ENCODE results near the gene ABCA1. TPM values are rescaled to one million over a fixed set of nuclear protein-coding genes. Genes with fewer than 3 reads are reported as not detected.

Gene ABCA1
- total RNA-seq, 2 experiments from 2014 or later: 4.5 to 5.2 TPM

- intact Hi-C loops (cut with DNase I, micrococcal nuclease): loop anchor here in 1 of 2 experiments (10.0 kb wide), 2 partner anchors 64 to 186 kb away; no protein-coding TSS in a partner anchor
- ChIA-PET CTCF (interaction anchor here (0.7 kb wide), 1 partner anchor 301 kb away, joined by 3 read pairs; no protein-coding TSS in a partner anchor), POLR2A (interaction anchor here (0.6 kb wide), 2 partner anchors 59 to 78 kb away, joined by 3 to 4 read pairs; partner anchors contain the start of gene ABCA1)
- H3K27me3 Mint-ChIP-seq: no peaks in the 10 kb centered on the region
- no peak for ATAC-seq
- H3K4me3 Mint-ChIP-seq: no peak overlapping the region
- no peak for DNase-seq
- no peak overlapping the region for H3K27ac Mint-ChIP-seq
- H3K36me3 Mint-ChIP-seq (ENCODE audit: low read depth): no peaks in the 10 kb centered on the region
- H3K9me3 Mint-ChIP-seq (ENCODE audit: low read depth): no peaks in the 10 kb centered on the region
- peaks cover 7% of the 10 kb centered on the region for H3K4me1 Mint-ChIP-seq
These were observed 59.1 kb downstream of the ABCA1 start for GRCh38 chr9:104868687-104869404.

- CTCF ChIA-PET: interaction anchor here (0.7 kb wide), 1 partner anchor 302 kb away, joined by 3 read pairs; no protein-coding TSS in a partner anchor
- intact Hi-C loops (cut with DNase I, micrococcal nuclease): loop anchor here in 1 of 2 experiments (10.0 kb wide), 2 partner anchors 63 to 187 kb away; no protein-coding TSS in a partner anchor
- H3K4me3 Mint-ChIP-seq: no peak overlapping the region
- no peaks in the 10 kb centered on the region for H3K36me3 Mint-ChIP-seq (ENCODE audit: low read depth)
- POLR2A ChIA-PET: no interaction called here
- ATAC-seq (no peak), DNase-seq (no peak)
- no peaks in the 10 kb centered on the region for H3K9me3 Mint-ChIP-seq (ENCODE audit: low read depth)
- H3K4me1 Mint-ChIP-seq: peaks cover 9% of the 10 kb centered on the region
- H3K27ac Mint-ChIP-seq: no peak overlapping the region
- no peaks in the 10 kb centered on the region for H3K27me3 Mint-ChIP-seq
These were observed 59.7 kb downstream of the ABCA1 start for GRCh38 chr9:104868303-104868686.

- Mint-ChIP-seq H3K4me1 (peaks cover 9% of the 10 kb centered on the region), H3K9me3 (ENCODE audit: low read depth) (no peaks in the 10 kb centered on the region), H3K4me3 (no peak overlapping the region), H3K27me3 (no peaks in the 10 kb centered on the region), H3K36me3 (ENCODE audit: low read depth) (no peaks in the 10 kb centered on the region), H3K27ac (no peak overlapping the region)
- no peak for ATAC-seq
- CTCF ChIA-PET: no interaction called here
- intact Hi-C loops (cut with DNase I, micrococcal nuclease): loop anchor here in 1 of 2 experiments (10.0 kb wide), 2 partner anchors 61 to 189 kb away; no protein-coding TSS in a partner anchor
- no peak for DNase-seq
- POLR2A ChIA-PET: no interaction called here
These were observed 61.8 kb downstream of the ABCA1 start for GRCh38 chr9:104866191-104866590.

- ChIA-PET CTCF (interaction anchor here (0.7 to 1.9 kb wide), 5 partner anchors 10 to 667 kb away, joined by 3 to 7 read pairs (median 3); no protein-coding TSS in a partner anchor), POLR2A (interaction anchor here (0.6 kb wide), 1 partner anchor 319 kb away, joined by 3 read pairs; no protein-coding TSS in a partner anchor)
- intact Hi-C loops (cut with DNase I, micrococcal nuclease): loop anchor here in 1 of 2 experiments (10.0 kb wide), 2 partner anchors 60 to 190 kb away; no protein-coding TSS in a partner anchor
- DNase-seq (no peak), ATAC-seq (no peak)
- peaks cover 9% of the 10 kb centered on the region for H3K4me1 Mint-ChIP-seq
- no peaks in the 10 kb centered on the region for H3K36me3 Mint-ChIP-seq (ENCODE audit: low read depth)
- H3K4me3 Mint-ChIP-seq: no peak overlapping the region
- no peaks in the 10 kb centered on the region for H3K9me3 Mint-ChIP-seq (ENCODE audit: low read depth)
- no peak overlapping the region for H3K27ac Mint-ChIP-seq
- no peaks in the 10 kb centered on the region for H3K27me3 Mint-ChIP-seq
These were observed 63.3 kb downstream of the ABCA1 start for GRCh38 chr9:104864675-104865104.

- ATAC-seq (peak; percentile 94), DNase-seq (peak; percentile 62)
- H3K9me3 Mint-ChIP-seq (ENCODE audit: low read depth): no peaks in the 10 kb centered on the region
- no peaks in the 10 kb centered on the region for H3K27me3 Mint-ChIP-seq
- H3K4me1 Mint-ChIP-seq: peaks cover 7% of the 10 kb centered on the region
- H3K4me3 Mint-ChIP-seq: no peak overlapping the region
- H3K27ac Mint-ChIP-seq: no peak overlapping the region
- intact Hi-C loops (cut with DNase I, micrococcal nuclease): loop anchor here (1.0 to 10.0 kb wide), 5 partner anchors 59 to 552 kb away; no protein-coding TSS in a partner anchor
- no peaks in the 10 kb centered on the region for H3K36me3 Mint-ChIP-seq (ENCODE audit: low read depth)
- ChIA-PET POLR2A (interaction anchor here (1.2 kb wide), 1 partner anchor 63 kb away, joined by 3 read pairs; no protein-coding TSS in a partner anchor), CTCF (interaction anchor here (0.5 to 1.9 kb wide), 34 partner anchors 9 to 559 kb away, joined by 3 to 7 read pairs (median 3); partner anchors contain the start of gene ABCA1)
These were observed 64.6 kb downstream of the ABCA1 start for GRCh38 chr9:104863180-104863883.

- Mint-ChIP-seq H3K9me3 (ENCODE audit: low read depth) (no peaks in the 10 kb centered on the region), H3K27ac (no peak overlapping the region), H3K4me3 (no peak overlapping the region), H3K36me3 (ENCODE audit: low read depth) (no peaks in the 10 kb centered on the region), H3K27me3 (no peaks in the 10 kb centered on the region), H3K4me1 (peaks cover 7% of the 10 kb centered on the region)
- ATAC-seq (no peak), DNase-seq (no peak)
- ChIA-PET CTCF (interaction anchor here (0.9 kb wide), 1 partner anchor 66 kb away, joined by 3 read pairs; no protein-coding TSS in a partner anchor), POLR2A (interaction anchor here (0.6 kb wide), 1 partner anchor 155 kb away, joined by 4 read pairs; no protein-coding TSS in a partner anchor)
- intact Hi-C loops (cut with DNase I, micrococcal nuclease): loop anchor here in 1 of 2 experiments (10.0 kb wide), 2 partner anchors 57 to 193 kb away; no protein-coding TSS in a partner anchor
These were observed 66.6 kb downstream of the ABCA1 start for GRCh38 chr9:104861397-104861796.

- H3K36me3 Mint-ChIP-seq (ENCODE audit: low read depth): peaks cover 5% of the 10 kb centered on the region
- H3K9me3 Mint-ChIP-seq (ENCODE audit: low read depth): no peaks in the 10 kb centered on the region
- H3K4me3 Mint-ChIP-seq: no peak overlapping the region
- H3K27me3 Mint-ChIP-seq: no peaks in the 10 kb centered on the region
- no peak for DNase-seq
- CTCF ChIA-PET: interaction anchor here (0.6 to 1.1 kb wide), 2 partner anchors 134 to 748 kb away, joined by 4 read pairs; no protein-coding TSS in a partner anchor
- POLR2A ChIA-PET: no interaction called here
- H3K27ac Mint-ChIP-seq: no peak overlapping the region
- intact Hi-C loops (cut with DNase I, micrococcal nuclease): loop anchor here in 1 of 2 experiments (10.0 kb wide), 2 partner anchors 55 to 195 kb away; no protein-coding TSS in a partner anchor
- peaks cover 7% of the 10 kb centered on the region for H3K4me1 Mint-ChIP-seq
- no peak for ATAC-seq
These were observed 67.7 kb downstream of the ABCA1 start for GRCh38 chr9:104860263-104860662.

- intact Hi-C loops (cut with DNase I, micrococcal nuclease): no loop called here
These were observed 69.1 kb downstream of the ABCA1 start for GRCh38 chr9:104858846-104859245.

GRCh38 chr9:104858271-104858670 lies 69.7 kb downstream of the ABCA1 start:
- ChIA-PET POLR2A (no interaction called here), CTCF (interaction anchor here (0.6 to 1.1 kb wide), 2 partner anchors 38 to 64 kb away, joined by 3 read pairs; no protein-coding TSS in a partner anchor)
- Mint-ChIP-seq H3K27ac (no peak overlapping the region), H3K27me3 (no peaks in the 10 kb centered on the region), H3K9me3 (ENCODE audit: low read depth) (no peaks in the 10 kb centered on the region), H3K36me3 (ENCODE audit: low read depth) (peaks cover 5% of the 10 kb centered on the region), H3K4me3 (no peak overlapping the region), H3K4me1 (peaks cover 3% of the 10 kb centered on the region)
- no peak for DNase-seq
- no peak for ATAC-seq
- intact Hi-C loops (cut with DNase I, micrococcal nuclease): no loop called here

More at GRCh38 chr9:104858846-104859245, 69.1 kb downstream of the ABCA1 start:
- peaks cover 5% of the 10 kb centered on the region for H3K36me3 Mint-ChIP-seq (ENCODE audit: low read depth)
- ChIA-PET POLR2A (no interaction called here), CTCF (no interaction called here)
- ATAC-seq (no peak), DNase-seq (no peak)
- no peaks in the 10 kb centered on the region for H3K27me3 Mint-ChIP-seq
- no peak overlapping the region for H3K4me3 Mint-ChIP-seq
- no peak overlapping the region for H3K27ac Mint-ChIP-seq
- H3K9me3 Mint-ChIP-seq (ENCODE audit: low read depth): no peaks in the 10 kb centered on the region
- peaks cover 5% of the 10 kb centered on the region for H3K4me1 Mint-ChIP-seq

GRCh38 chr9:104856413-104856941 lies 71.5 kb downstream of the ABCA1 start:
- intact Hi-C loops (cut with DNase I, micrococcal nuclease): no loop called here
- Mint-ChIP-seq H3K36me3 (ENCODE audit: low read depth) (peaks cover 5% of the 10 kb centered on the region), H3K27ac (no peak overlapping the region), H3K9me3 (ENCODE audit: low read depth) (no peaks in the 10 kb centered on the region), H3K4me3 (no peak overlapping the region), H3K27me3 (no peaks in the 10 kb centered on the region), H3K4me1 (peaks cover under 1% of the 10 kb centered on the region)
- peak; percentile 33 for ATAC-seq
- POLR2A ChIA-PET: no interaction called here
- DNase-seq: no peak
- CTCF ChIA-PET: interaction anchor here (0.5 kb wide), 1 partner anchor 178 kb away, joined by 3 read pairs; no protein-coding TSS in a partner anchor

- ChIA-PET CTCF (interaction anchor here (0.6 to 2.6 kb wide), 2 partner anchors 8 to 172 kb away, joined by 3 to 7 read pairs; no protein-coding TSS in a partner anchor), POLR2A (no interaction called here)
- Mint-ChIP-seq H3K36me3 (ENCODE audit: low read depth) (peaks cover 5% of the 10 kb centered on the region), H3K9me3 (ENCODE audit: low read depth) (no peaks in the 10 kb centered on the region), H3K4me3 (no peak overlapping the region), H3K4me1 (peaks cover 4% of the 10 kb centered on the region), H3K27ac (no peak overlapping the region), H3K27me3 (no peaks in the 10 kb centered on the region)
- DNase-seq (no peak), ATAC-seq (no peak)
- intact Hi-C loops (cut with DNase I, micrococcal nuclease): no loop called here
These were observed 72.1 kb downstream of the ABCA1 start for GRCh38 chr9:104855807-104856206.
